CD4-positive, CD25-positive, alpha-beta regulatory T cell (primary cell): Measurements from ENCODE around the gene FLNB. TPM values are rescaled to one million over a fixed set of nuclear protein-coding genes. Genes with fewer than 3 reads are reported as not detected.

Experiments
- ATAC-seq, 2 donors: fragments of 150-1000 bp; cut with Tn5 transposase; one replicate each; pipeline ENCODE4 v1.10.0; 2021; ENCODE audit warnings: low read depth in 2 of 2, moderate number of reproducible peaks in 2 of 2, moderate library complexity in 1 of 2
- DNase-seq, 3 donors: peaks; one replicate each; pipeline versions ENCODE4 v3.0.0 to v3.0.0-alpha.2; 2012 to 2022; ENCODE audit warnings: mixed read lengths in 1 of 3
- H3K27ac ChIP-seq: one replicate; pipeline ENCODE4 v1.7.0; 2013; ENCODE audit warnings: mild to moderate bottlenecking, low read length; ENCODE audit not compliant: insufficient read depth, poor library complexity, severe bottlenecking
- H3K27me3 ChIP-seq: one replicate; pipeline ENCODE4 v1.7.0; 2013; ENCODE audit warnings: low read length; ENCODE audit not compliant: control insufficient read depth, insufficient read depth
- H3K36me3 ChIP-seq: one replicate; pipeline ENCODE4 v1.7.0; 2013; ENCODE audit warnings: mild to moderate bottlenecking, low read length, moderate library complexity; ENCODE audit not compliant: control insufficient read depth, insufficient read depth
- H3K4me1 ChIP-seq: 2 replicates; pipeline ENCODE4 v1.7.0; 2013; ENCODE audit warnings: mild to moderate bottlenecking, low read length; ENCODE audit not compliant: insufficient read depth, control insufficient read depth, poor library complexity, severe bottlenecking
- H3K4me3 ChIP-seq: one replicate; pipeline ENCODE4 v1.7.0; 2013; ENCODE audit warnings: low read depth, mild to moderate bottlenecking, low read length, moderate library complexity
- H3K9me3 ChIP-seq, 2 experiments: 1 replicate in 1 of 2; 2 replicates in 1 of 2; pipeline ENCODE4 v1.7.0; 2013; ENCODE audit warnings: low read length in 2 of 2, mild to moderate bottlenecking in 1 of 2, moderate library complexity in 1 of 2; ENCODE audit not compliant: control insufficient read depth in 2 of 2
- H3K27ac Mint-ChIP-seq, 3 donors: one replicate each; pipeline ENCODE4 v1.8.0; 2020 to 2022; ENCODE audit warnings: mild to moderate bottlenecking in 3 of 3, mixed read lengths in 3 of 3, moderate library complexity in 2 of 3
- H3K27me3 Mint-ChIP-seq: one replicate; pipeline ENCODE4 v1.8.0; 2022; ENCODE audit warnings: mild to moderate bottlenecking, mixed read lengths
- H3K36me3 Mint-ChIP-seq: one replicate; pipeline ENCODE4 v1.8.0; 2020; ENCODE audit warnings: mixed read lengths
- H3K4me1 Mint-ChIP-seq, 4 donors: one replicate each; pipeline ENCODE4 v1.8.0; 2020 to 2022; ENCODE audit warnings: mixed read lengths in 4 of 4, mild to moderate bottlenecking in 1 of 4
- H3K4me3 Mint-ChIP-seq, 4 donors: one replicate each; pipeline ENCODE4 v1.8.0; 2020 to 2022; ENCODE audit warnings: mild to moderate bottlenecking in 4 of 4, mixed read lengths in 4 of 4, moderate library complexity in 3 of 4
- H3K9me3 Mint-ChIP-seq, 7 donors: one replicate each; pipeline ENCODE4 v1.8.0; 2020 to 2022; ENCODE audit warnings: mixed read lengths in 7 of 7, mild to moderate bottlenecking in 3 of 7, moderate library complexity in 2 of 7
- polyA plus RNA-seq, 4 donors: library from polyadenylated mRNA; unstranded; fragments of 300-500 nt; fragmentation: Illumina TruSeq; gene quantifications; one replicate each; pipeline ENCODE4 v1.2.3, GENCODE V29; 2021
- total RNA-seq: library from RNA; stranded (reverse); gene quantifications from one replicate; pipeline ENCODE4 v1.2.3, GENCODE V29; 2022

FLNB gene
- total and polyA plus RNA-seq, 5 donors from 2014 or later, result 8.9 to 40.8 (median 14.5) TPM

GRCh38 chr3:57992452-57993213 lies 15.6 kb upstream of the FLNB start:
- ATAC-seq (no peak), DNase-seq (no peak)
- H3K36me3 ChIP-seq, result no peaks in the 10 kb centered on the region
- H3K27ac Mint-ChIP-seq, result no peak overlapping the region
- no peaks in the 10 kb centered on the region for H3K4me1 ChIP-seq
- peaks cover 7% of the 10 kb centered on the region for H3K27me3 Mint-ChIP-seq
- H3K4me1 Mint-ChIP-seq, result no peaks in the 10 kb centered on the region
- no peaks in the 10 kb centered on the region for H3K27me3 ChIP-seq
- no peaks in the 10 kb centered on the region for H3K9me3 ChIP-seq
- no peaks in the 10 kb centered on the region for H3K36me3 Mint-ChIP-seq
- no peaks in the 10 kb centered on the region for H3K9me3 Mint-ChIP-seq
- no peak overlapping the region for H3K27ac ChIP-seq
- H3K4me3 Mint-ChIP-seq, result no peak overlapping the region
- no peak overlapping the region for H3K4me3 ChIP-seq

- peaks cover 8 to 11% (median 11%) of the 10 kb centered on the region in 4 donors for H3K4me1 Mint-ChIP-seq
- no peaks in the 10 kb centered on the region for H3K9me3 Mint-ChIP-seq
- no peak overlapping the region for H3K27ac ChIP-seq
- peaks cover 8% of the 10 kb centered on the region for H3K4me1 ChIP-seq
- DNase-seq (peak in 1 of 3 donors; percentile 53), ATAC-seq (peak in 1 of 2 donors; percentile 48)
- H3K27me3 Mint-ChIP-seq, result peaks cover 8% of the 10 kb centered on the region
- peak overlapping the region; percentile 41 to 83 (median 76) for H3K4me3 Mint-ChIP-seq
- peak overlapping the region; percentile 74 for H3K4me3 ChIP-seq
- peak overlapping the region; percentile 63 to 85 (median 73) for H3K27ac Mint-ChIP-seq
- no peaks in the 10 kb centered on the region for H3K9me3 ChIP-seq
- no peaks in the 10 kb centered on the region for H3K36me3 ChIP-seq
- H3K27me3 ChIP-seq, result no peaks in the 10 kb centered on the region
- H3K36me3 Mint-ChIP-seq, result no peaks in the 10 kb centered on the region
Observed at GRCh38 chr3:57998366-57999283, 9.6 kb upstream of the FLNB start.

GRCh38 chr3:57999417-58000115 lies 8.7 kb upstream of the FLNB start:
- Mint-ChIP-seq H3K4me3 (peak overlapping the region in 1 of 4 donors; percentile 31), H3K9me3 (no peaks in the 10 kb centered on the region), H3K27me3 (peaks cover 8% of the 10 kb centered on the region), H3K36me3 (no peaks in the 10 kb centered on the region), H3K4me1 (peaks cover 8 to 11% (median 11%) of the 10 kb centered on the region in 4 donors), H3K27ac (no peak overlapping the region)
- DNase-seq, result no peak
- H3K4me3 ChIP-seq, result no peak overlapping the region
- H3K36me3 ChIP-seq, result no peaks in the 10 kb centered on the region
- ATAC-seq, result no peak
- no peaks in the 10 kb centered on the region for H3K9me3 ChIP-seq
- no peak overlapping the region for H3K27ac ChIP-seq
- no peaks in the 10 kb centered on the region for H3K27me3 ChIP-seq
- peaks cover 8% of the 10 kb centered on the region for H3K4me1 ChIP-seq

GRCh38 chr3:58000306-58001085 lies 7.7 kb upstream of the FLNB start:
- Mint-ChIP-seq H3K4me1 (peaks cover 8 to 11% (median 11%) of the 10 kb centered on the region in 4 donors), H3K4me3 (peak overlapping the region in 1 of 4 donors; percentile 7), H3K27ac (peak overlapping the region in 1 of 3 donors; percentile 52), H3K27me3 (peaks cover 10% of the 10 kb centered on the region), H3K36me3 (no peaks in the 10 kb centered on the region), H3K9me3 (no peaks in the 10 kb centered on the region)
- ATAC-seq (no peak), DNase-seq (peak in 1 of 3 donors; percentile 65)
- Histone ChIP-seq H3K36me3 (no peaks in the 10 kb centered on the region), H3K27me3 (no peaks in the 10 kb centered on the region), H3K27ac (no peak overlapping the region), H3K9me3 (no peaks in the 10 kb centered on the region), H3K4me3 (no peak overlapping the region), H3K4me1 (peaks cover 8% of the 10 kb centered on the region)

GRCh38 chr3:58001086-58001467 lies 7.1 kb upstream of the FLNB start:
- peaks cover 8% of the 10 kb centered on the region for H3K4me1 ChIP-seq
- no peak for ATAC-seq
- Mint-ChIP-seq H3K36me3 (no peaks in the 10 kb centered on the region), H3K27ac (no peak overlapping the region), H3K9me3 (no peaks in the 10 kb centered on the region), H3K27me3 (peaks cover 12% of the 10 kb centered on the region), H3K4me3 (no peak overlapping the region), H3K4me1 (peaks cover 8 to 11% (median 11%) of the 10 kb centered on the region in 4 donors)
- H3K36me3 ChIP-seq, result no peaks in the 10 kb centered on the region
- H3K27me3 ChIP-seq, result no peaks in the 10 kb centered on the region
- no peak overlapping the region for H3K4me3 ChIP-seq
- no peak for DNase-seq
- no peak overlapping the region for H3K27ac ChIP-seq
- no peaks in the 10 kb centered on the region for H3K9me3 ChIP-seq

GRCh38 chr3:58001979-58002378 lies 6.2 kb upstream of the FLNB start:
- Histone ChIP-seq H3K27me3 (no peaks in the 10 kb centered on the region), H3K4me1 (peaks cover 8% of the 10 kb centered on the region), H3K36me3 (no peaks in the 10 kb centered on the region), H3K9me3 (no peaks in the 10 kb centered on the region), H3K4me3 (no peak overlapping the region), H3K27ac (no peak overlapping the region)
- no peak overlapping the region for H3K27ac Mint-ChIP-seq
- H3K4me3 Mint-ChIP-seq, result no peak overlapping the region
- no peaks in the 10 kb centered on the region for H3K36me3 Mint-ChIP-seq
- peaks cover 12% of the 10 kb centered on the region for H3K27me3 Mint-ChIP-seq
- peaks cover 8 to 14% (median 11%) of the 10 kb centered on the region in 4 donors for H3K4me1 Mint-ChIP-seq
- ATAC-seq (no peak), DNase-seq (no peak)
- H3K9me3 Mint-ChIP-seq, result no peaks in the 10 kb centered on the region

GRCh38 chr3:58003093-58003492 lies 5.1 kb upstream of the FLNB start:
- Mint-ChIP-seq H3K27ac (peak overlapping the region in 1 of 3 donors; percentile 78), H3K27me3 (peaks cover 12% of the 10 kb centered on the region)

More at GRCh38 chr3:58003093-58003492, 5.1 kb upstream of the FLNB start:
- Mint-ChIP-seq H3K4me1 (peaks cover 8 to 13% (median 9%) of the 10 kb centered on the region in 4 donors), H3K4me3 (peak overlapping the region in 1 of 4 donors; percentile 34), H3K9me3 (no peaks in the 10 kb centered on the region), H3K36me3 (no peaks in the 10 kb centered on the region)
- Histone ChIP-seq H3K9me3 (no peaks in the 10 kb centered on the region), H3K4me1 (peaks cover 8% of the 10 kb centered on the region), H3K27ac (no peak overlapping the region), H3K36me3 (no peaks in the 10 kb centered on the region), H3K27me3 (no peaks in the 10 kb centered on the region), H3K4me3 (no peak overlapping the region)
- ATAC-seq, result no peak
- DNase-seq, result no peak
